CD4-positive, alpha-beta T cell (primary cell): ENCODE data around the gene PLXNA2. TPM values are rescaled to one million over a fixed set of nuclear protein-coding genes. Genes with fewer than 3 reads are reported as not detected.

Experiments
- ATAC-seq: fragments of 200-7000 bp; cut with Tn5 transposase; one replicate; pipeline ENCODE4 v1.10.0; 2022; ENCODE audit warnings: mild to moderate bottlenecking; ENCODE audit not compliant: poor library complexity
- CTCF ChIA-PET: fragments of 350-600 bp; sonication (Branson Sonifier 250); formaldehyde crosslinking; loops from one replicate; lab custom pipeline; 2021; ENCODE audit warnings: antibody characterized with exemption, inconsistent platforms; lab: Charles Lee
- POLR2A ChIA-PET: fragments of 350-600 bp; sonication (Branson Sonifier 250); formaldehyde crosslinking; loops from one replicate; lab custom pipeline; 2021; ENCODE audit warnings: antibody characterized with exemption, inconsistent platforms; lab: Charles Lee
- DNase-seq, 14 experiments: peaks; one replicate each; pipeline ENCODE4 v3.0.0-alpha.2; 2013 to 2020; ENCODE audit warnings: mixed read lengths in 2 of 14
- H3K27ac ChIP-seq, 2 donors: one replicate each; pipeline versions ENCODE4 v1.5.1 to v1.7.0; 2013; ENCODE audit warnings: low read length in 2 of 2, low read depth in 1 of 2, mild to moderate bottlenecking in 1 of 2
- H3K27me3 ChIP-seq, 2 experiments: 1 replicate in 1 of 2; 2 replicates in 1 of 2; pipeline versions ENCODE4 v1.6.1 to v1.7.0; 2013; ENCODE audit warnings: low read length in 2 of 2, control low read depth in 1 of 2, mild to moderate bottlenecking in 1 of 2, moderate library complexity in 1 of 2; ENCODE audit not compliant: insufficient read depth in 2 of 2, control insufficient read depth in 1 of 2
- H3K36me3 ChIP-seq: one replicate; pipeline ENCODE4 v1.6.1; 2013; ENCODE audit warnings: low read length, control low read depth; ENCODE audit not compliant: insufficient read depth
- H3K4me1 ChIP-seq: one replicate; pipeline ENCODE4 v1.6.1; 2013; ENCODE audit warnings: low read length, control low read depth; ENCODE audit not compliant: insufficient read depth
- H3K4me3 ChIP-seq: one replicate; pipeline ENCODE4 v1.5.1; 2013; ENCODE audit warnings: mild to moderate bottlenecking, low read length, moderate library complexity
- H3K9me3 ChIP-seq, 2 experiments: 1 replicate in 1 of 2; 2 replicates in 1 of 2; pipeline versions ENCODE4 v1.6.1 to v1.7.0; 2013; ENCODE audit warnings: low read length in 2 of 2, mild to moderate bottlenecking in 2 of 2, control low read depth in 1 of 2, moderate library complexity in 1 of 2; ENCODE audit not compliant: control insufficient read depth in 1 of 2, insufficient read depth in 1 of 2
- H3K27ac Mint-ChIP-seq: one replicate; pipeline ENCODE4 v1.8.0; 2020; ENCODE audit warnings: mixed read lengths
- H3K27me3 Mint-ChIP-seq: one replicate; pipeline ENCODE4 v1.8.0; 2021; ENCODE audit warnings: mixed read lengths
- H3K36me3 Mint-ChIP-seq: one replicate; pipeline ENCODE4 v1.8.0; 2021; ENCODE audit warnings: low read depth, mixed read lengths
- H3K4me1 Mint-ChIP-seq: one replicate; pipeline ENCODE4 v1.8.0; 2021; ENCODE audit warnings: low read depth, mixed read lengths
- H3K4me3 Mint-ChIP-seq: one replicate; pipeline ENCODE4 v1.8.0; 2020; ENCODE audit warnings: mild to moderate bottlenecking, mixed read lengths
- H3K9me3 Mint-ChIP-seq: one replicate; pipeline ENCODE4 v1.8.0; 2020; ENCODE audit warnings: mixed read lengths
- intact Hi-C, 2 experiments: fragments of 100-400 bp; cut with DNase I in 1 of 2; cut with micrococcal nuclease in 1 of 2; formaldehyde crosslinking; loops; one replicate each; pipeline versions ENCODE4 v1.15.1 to v1.9.0; 2023 to 2025; cut with DNase I, micrococcal nuclease
- total RNA-seq, 174 experiments: library from RNA in 2 of 174; stranded (reverse) in 2 of 174; gene quantifications; one replicate each; pipeline ENCODE4 v1.2.3 and lab custom pipeline; 2021 to 2026
- TF ChIP-seq, protein P1 (sequence below): fragments of 200-600 bp; IDR thresholded peaks from one replicate; pipeline ENCODE4 v1.8.0; 2022; ENCODE audit warnings: antibody characterized with exemption, mild to moderate bottlenecking

The PLXNA2 gene
- total RNA-seq, 2 experiments from 2014 or later = 0.75 to 0.77 TPM

DNA sequence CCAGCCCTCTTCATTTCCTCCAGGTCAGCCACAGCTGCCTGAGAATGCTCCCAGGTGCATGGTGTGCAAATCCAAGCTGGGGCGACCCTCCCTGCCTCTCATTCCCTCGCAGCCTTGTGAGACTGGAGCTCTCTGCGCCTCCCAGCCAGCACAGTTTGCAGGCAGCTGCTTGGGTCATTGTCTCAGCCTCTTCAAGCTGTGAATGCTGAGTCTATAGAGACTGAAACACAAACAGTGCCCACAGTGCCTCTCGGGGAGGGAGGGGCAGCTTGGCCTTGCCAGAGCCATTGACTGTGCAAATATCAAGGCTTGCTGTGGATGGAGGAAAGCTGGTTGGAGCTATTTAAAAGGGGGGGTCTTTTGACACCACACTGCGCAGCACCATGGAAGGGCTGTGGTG, 10.6 kb downstream of the PLXNA2 start:
- H3K9me3 Mint-ChIP-seq = no peaks in the 10 kb centered on the region
- Histone ChIP-seq H3K27me3 (peaks cover 11 to 15% of the 10 kb centered on the region in 2 experiments), H3K36me3 (no peaks in the 10 kb centered on the region), H3K27ac (no peak overlapping the region), H3K4me3 (no peak overlapping the region), H3K9me3 (no peaks in the 10 kb centered on the region), H3K4me1 (peaks cover 14% of the 10 kb centered on the region)
- peaks cover 8% of the 10 kb centered on the region for H3K4me1 Mint-ChIP-seq
- no peak overlapping the region for H3K4me3 Mint-ChIP-seq
- ATAC-seq = no peak
- DNase-seq = no peak
- intact Hi-C loops = no loop called here
- ChIA-PET POLR2A (interaction anchor here (1.9 kb wide), 1 partner anchor 11 kb away, joined by 9 read pairs; the partner anchor contains the start of gene PLXNA2), CTCF (interaction anchor here (2.2 kb wide), 1 partner anchor 12 kb away, joined by 6 read pairs; no protein-coding TSS in a partner anchor)
- peaks cover 59% of the 10 kb centered on the region for H3K27me3 Mint-ChIP-seq
- H3K27ac Mint-ChIP-seq = no peak overlapping the region
- no peaks in the 10 kb centered on the region for H3K36me3 Mint-ChIP-seq
- TF ChIP-seq, protein P1, sequence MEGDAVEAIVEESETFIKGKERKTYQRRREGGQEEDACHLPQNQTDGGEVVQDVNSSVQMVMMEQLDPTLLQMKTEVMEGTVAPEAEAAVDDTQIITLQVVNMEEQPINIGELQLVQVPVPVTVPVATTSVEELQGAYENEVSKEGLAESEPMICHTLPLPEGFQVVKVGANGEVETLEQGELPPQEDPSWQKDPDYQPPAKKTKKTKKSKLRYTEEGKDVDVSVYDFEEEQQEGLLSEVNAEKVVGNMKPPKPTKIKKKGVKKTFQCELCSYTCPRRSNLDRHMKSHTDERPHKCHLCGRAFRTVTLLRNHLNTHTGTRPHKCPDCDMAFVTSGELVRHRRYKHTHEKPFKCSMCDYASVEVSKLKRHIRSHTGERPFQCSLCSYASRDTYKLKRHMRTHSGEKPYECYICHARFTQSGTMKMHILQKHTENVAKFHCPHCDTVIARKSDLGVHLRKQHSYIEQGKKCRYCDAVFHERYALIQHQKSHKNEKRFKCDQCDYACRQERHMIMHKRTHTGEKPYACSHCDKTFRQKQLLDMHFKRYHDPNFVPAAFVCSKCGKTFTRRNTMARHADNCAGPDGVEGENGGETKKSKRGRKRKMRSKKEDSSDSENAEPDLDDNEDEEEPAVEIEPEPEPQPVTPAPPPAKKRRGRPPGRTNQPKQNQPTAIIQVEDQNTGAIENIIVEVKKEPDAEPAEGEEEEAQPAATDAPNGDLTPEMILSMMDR = no peak

DNA sequence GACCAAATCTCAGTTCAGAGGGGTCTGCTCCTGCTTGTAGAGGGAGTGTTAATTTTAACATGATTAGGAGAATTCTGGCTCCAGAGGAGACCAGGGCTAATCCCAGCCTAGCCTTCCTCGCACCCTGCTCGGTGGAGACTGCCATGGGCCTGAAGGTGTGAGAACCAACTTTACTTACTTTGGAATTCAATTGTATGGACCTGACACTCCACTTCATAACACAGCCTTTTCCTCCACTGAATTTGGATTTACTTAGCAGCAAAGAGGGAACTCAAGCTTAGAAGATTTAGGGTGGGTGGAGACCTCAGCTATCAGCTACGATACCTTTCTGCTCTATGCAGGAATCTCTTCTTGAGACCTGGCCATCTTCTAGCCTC, 11.5 kb downstream of the PLXNA2 start:
- no peak overlapping the region for H3K27ac Mint-ChIP-seq
- intact Hi-C loops = no loop called here
- no peak overlapping the region for H3K4me3 Mint-ChIP-seq
- Histone ChIP-seq H3K9me3 (no peaks in the 10 kb centered on the region), H3K27ac (no peak overlapping the region), H3K4me1 (peaks cover 14% of the 10 kb centered on the region), H3K27me3 (peaks cover 11 to 15% of the 10 kb centered on the region in 2 experiments), H3K4me3 (no peak overlapping the region), H3K36me3 (no peaks in the 10 kb centered on the region)
- no peaks in the 10 kb centered on the region for H3K36me3 Mint-ChIP-seq
- DNase-seq = no peak
- ATAC-seq = no peak
- H3K27me3 Mint-ChIP-seq = peaks cover 55% of the 10 kb centered on the region
- TF ChIP-seq, protein P1 = no peak
- no peaks in the 10 kb centered on the region for H3K9me3 Mint-ChIP-seq
- CTCF ChIA-PET = interaction anchor here (2.2 kb wide), 1 partner anchor 13 kb away, joined by 6 read pairs; no protein-coding TSS in a partner anchor
- POLR2A ChIA-PET = no interaction called here
- H3K4me1 Mint-ChIP-seq = peaks cover 8% of the 10 kb centered on the region

DNA sequence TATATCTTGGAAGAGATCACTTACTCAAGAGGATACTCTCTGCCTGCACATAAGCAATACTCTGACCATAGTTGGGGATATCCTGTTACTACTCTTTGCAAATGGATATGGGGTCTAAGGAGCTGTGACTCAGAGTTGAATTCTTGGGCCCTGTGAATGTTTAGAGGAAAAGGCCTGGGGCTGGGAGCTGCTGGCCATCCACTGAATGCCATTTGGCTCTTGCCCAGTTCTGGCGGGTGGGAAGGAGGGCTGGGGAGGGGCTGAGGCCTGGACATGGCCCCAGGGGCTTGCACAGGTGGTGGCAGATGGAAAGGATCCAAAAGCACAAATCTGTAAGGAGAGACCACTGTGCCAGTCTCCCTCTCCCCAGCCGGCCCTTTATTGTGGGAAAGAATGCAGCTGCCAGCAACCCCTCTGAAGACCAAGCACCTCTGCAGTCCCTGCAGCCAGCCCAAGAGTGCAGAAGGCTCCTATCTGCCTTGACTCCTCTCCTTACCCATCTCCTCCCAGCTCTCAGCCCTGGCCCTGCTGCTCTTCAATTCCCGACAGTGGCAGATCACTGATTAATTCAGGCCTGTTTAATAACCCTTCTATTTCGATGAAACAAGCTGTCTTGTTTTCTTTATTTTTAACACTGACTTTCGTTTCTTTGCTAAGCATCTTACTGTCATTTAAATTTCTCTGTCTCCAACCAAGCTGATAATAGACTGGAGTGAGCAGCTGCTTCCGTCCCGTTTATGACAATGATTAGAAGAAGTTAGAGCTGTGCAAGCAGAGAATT, 12.1 kb downstream of the PLXNA2 start:
- Histone ChIP-seq H3K4me3 (no peak overlapping the region), H3K9me3 (no peaks in the 10 kb centered on the region), H3K4me1 (peaks cover 14% of the 10 kb centered on the region), H3K36me3 (no peaks in the 10 kb centered on the region), H3K27me3 (peaks cover 6 to 10% of the 10 kb centered on the region in 2 experiments), H3K27ac (no peak overlapping the region)
- Mint-ChIP-seq H3K4me3 (no peak overlapping the region), H3K27ac (no peak overlapping the region), H3K27me3 (peaks cover 49% of the 10 kb centered on the region), H3K36me3 (no peaks in the 10 kb centered on the region), H3K9me3 (no peaks in the 10 kb centered on the region), H3K4me1 (peaks cover 8% of the 10 kb centered on the region)
- TF ChIP-seq, protein P1 = no peak
- CTCF ChIA-PET = interaction anchor here (2.2 kb wide), 1 partner anchor 13 kb away, joined by 6 read pairs; no protein-coding TSS in a partner anchor
- intact Hi-C loops = no loop called here
- no peak for DNase-seq
- no peak for ATAC-seq
- POLR2A ChIA-PET = no interaction called here
